Astrocyte of the cerebellum (primary cell): ENCODE measurements around the gene TFEB.

Experiments used
- DNase-seq: peaks from one replicate; pipeline ENCODE4 v3.0.0-alpha.2; 2011; ENCODE audit warnings: low read depth
- H3K4me3 ChIP-seq: 2 replicates; pipeline ENCODE4 v1.5.1; 2011; ENCODE audit warnings: mild to moderate bottlenecking, low read depth, low read length, moderate library complexity
- in situ Hi-C: cut with HindIII; loops from 2 replicates; pipeline ENCODE4 v1.10.0; 2017; ENCODE audit warnings: low sequenced_read_pairs
- TF ChIP-seq, protein P1 (sequence below): IDR thresholded peaks from 2 replicates; pipeline ENCODE4 v1.5.1; 2012; ENCODE audit warnings: low read length, low read depth, moderate library complexity, mild to moderate bottlenecking; ENCODE audit errors: missing control alignments

The TFEB gene

DNA sequence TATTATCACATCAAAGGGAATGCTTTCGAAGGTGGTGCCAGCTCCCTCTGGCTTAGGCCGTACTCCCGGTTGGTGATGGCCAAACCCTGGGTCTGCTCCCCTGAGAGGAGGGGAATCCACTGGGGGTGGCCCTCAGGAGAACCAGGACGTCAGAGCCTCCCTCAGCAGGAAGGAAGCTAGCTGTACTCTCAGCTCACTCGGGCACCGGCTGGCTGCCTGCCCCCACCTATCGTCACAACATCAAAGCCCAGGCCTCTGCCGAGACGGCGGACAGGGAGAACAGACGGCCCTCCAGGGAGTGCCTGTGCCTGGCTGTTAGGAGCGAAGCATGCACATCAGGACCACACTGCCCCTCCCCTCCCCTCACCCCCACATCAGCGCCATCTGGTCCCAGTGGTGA, 20.9 kb upstream of the TFEB start:
- in situ Hi-C loops, result no loop called here
- TF ChIP-seq, protein P1, sequence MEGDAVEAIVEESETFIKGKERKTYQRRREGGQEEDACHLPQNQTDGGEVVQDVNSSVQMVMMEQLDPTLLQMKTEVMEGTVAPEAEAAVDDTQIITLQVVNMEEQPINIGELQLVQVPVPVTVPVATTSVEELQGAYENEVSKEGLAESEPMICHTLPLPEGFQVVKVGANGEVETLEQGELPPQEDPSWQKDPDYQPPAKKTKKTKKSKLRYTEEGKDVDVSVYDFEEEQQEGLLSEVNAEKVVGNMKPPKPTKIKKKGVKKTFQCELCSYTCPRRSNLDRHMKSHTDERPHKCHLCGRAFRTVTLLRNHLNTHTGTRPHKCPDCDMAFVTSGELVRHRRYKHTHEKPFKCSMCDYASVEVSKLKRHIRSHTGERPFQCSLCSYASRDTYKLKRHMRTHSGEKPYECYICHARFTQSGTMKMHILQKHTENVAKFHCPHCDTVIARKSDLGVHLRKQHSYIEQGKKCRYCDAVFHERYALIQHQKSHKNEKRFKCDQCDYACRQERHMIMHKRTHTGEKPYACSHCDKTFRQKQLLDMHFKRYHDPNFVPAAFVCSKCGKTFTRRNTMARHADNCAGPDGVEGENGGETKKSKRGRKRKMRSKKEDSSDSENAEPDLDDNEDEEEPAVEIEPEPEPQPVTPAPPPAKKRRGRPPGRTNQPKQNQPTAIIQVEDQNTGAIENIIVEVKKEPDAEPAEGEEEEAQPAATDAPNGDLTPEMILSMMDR, result no peak
- no peak for DNase-seq
- H3K4me3 ChIP-seq, result no peak overlapping the region

DNA sequence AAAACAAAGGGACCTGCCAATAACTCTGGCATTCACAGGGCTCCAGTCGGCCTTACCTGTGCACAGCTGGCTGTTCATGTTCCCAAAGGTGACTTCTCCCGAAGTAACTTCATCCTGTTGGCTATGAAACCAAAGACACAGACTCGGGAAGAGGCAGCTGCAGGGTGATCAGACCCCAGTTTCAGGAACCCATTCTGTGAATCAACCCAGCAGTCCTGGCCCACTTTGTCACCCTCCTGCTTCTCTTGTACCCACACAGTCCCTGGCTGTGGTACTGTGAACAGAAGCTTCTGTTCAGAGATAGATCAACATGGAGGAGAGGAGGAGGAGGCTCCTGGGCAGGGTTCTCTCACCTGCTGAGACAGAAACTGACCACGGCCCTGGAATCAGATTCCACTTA, 20.5 kb upstream of the TFEB start:
- in situ Hi-C loops, result no loop called here
- no peak overlapping the region for H3K4me3 ChIP-seq
- TF ChIP-seq, protein P1, result no peak
- no peak for DNase-seq

- in situ Hi-C loops, result no loop called here
These were observed 15.0 kb upstream of the TFEB start for GRCh38 chr6:41750374-41750773.

GRCh38 chr6:41748542-41748941, 13.1 kb upstream of the TFEB start:
- TF ChIP-seq, protein P1, result no peak
- DNase-seq, result no peak
- no peak overlapping the region for H3K4me3 ChIP-seq
- in situ Hi-C loops, result no loop called here

More at GRCh38 chr6:41750374-41750773, 15.0 kb upstream of the TFEB start:
- no peak for DNase-seq
- H3K4me3 ChIP-seq, result no peak overlapping the region
- TF ChIP-seq, protein P1, result no peak

DNA sequence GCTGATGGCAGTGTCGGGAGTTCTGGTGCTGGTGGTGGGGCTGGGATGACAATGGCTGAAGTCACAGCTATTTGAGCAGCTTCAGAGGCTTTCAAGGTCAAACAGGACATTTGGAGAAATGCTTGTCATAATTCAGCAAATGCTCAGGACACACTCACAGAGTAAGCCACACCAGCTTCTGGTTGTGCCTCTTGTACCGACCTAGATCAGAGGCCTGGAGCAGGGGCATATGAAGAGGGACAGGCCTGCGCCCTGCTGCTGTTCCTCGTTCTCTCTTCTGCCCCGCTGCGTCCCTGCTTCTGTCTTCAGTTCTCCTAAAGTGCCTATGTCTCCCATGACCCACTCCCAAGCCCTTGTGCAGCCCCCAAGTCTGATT, 12.7 kb upstream of the TFEB start:
- no peak for DNase-seq
- TF ChIP-seq, protein P1, result no peak
- in situ Hi-C loops, result no loop called here
- no peak overlapping the region for H3K4me3 ChIP-seq

DNA sequence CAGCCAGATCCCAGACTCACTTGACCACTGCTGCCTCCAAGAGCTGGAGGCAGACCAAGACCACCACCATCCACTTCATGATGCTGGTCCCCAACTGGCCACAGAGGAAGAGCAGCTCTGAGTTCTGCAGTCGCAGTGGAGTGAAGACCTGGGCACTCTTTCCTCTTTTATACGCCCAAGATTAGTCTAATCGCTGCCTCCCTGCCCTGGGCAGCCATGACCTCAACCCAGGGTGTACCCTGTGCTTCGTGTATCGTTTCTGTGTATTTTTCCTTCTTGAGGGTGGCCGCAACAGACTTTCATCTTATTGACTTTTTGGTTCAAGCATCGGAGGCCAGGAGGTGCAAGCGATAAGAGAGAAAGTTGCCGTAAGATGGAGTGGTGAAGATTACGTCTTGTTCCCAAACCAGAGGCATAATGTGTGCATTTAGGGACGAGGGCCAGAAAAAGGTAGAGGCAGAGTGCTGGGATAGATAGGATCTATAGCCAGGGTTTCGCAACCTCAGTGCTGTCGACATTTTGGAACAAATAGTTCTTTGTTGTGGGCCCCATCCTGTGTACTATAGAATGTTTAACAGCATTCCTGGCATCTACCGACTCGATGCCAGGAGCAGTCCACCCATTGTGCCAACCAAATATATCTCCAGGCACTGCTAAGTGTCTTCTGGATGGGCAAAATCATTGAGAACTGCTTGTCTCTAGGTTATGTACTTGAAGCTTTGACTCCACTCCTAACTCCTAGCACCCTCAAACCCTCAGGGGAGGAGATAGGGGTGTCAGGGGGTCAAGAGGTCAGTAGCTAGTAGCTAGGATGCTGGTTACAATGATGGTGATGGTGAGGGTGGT, 12.1 kb upstream of the TFEB start, which contains the start of gene PGC:
Gene PGC, minus strand, starts transcription at position 142 of the 846 bp plus-strand sequence. Its CDS starts 63 bp downstream, at position 79.
- TF ChIP-seq, protein P1, result no peak
- DNase-seq, result no peak
- in situ Hi-C loops, result no loop called here
- H3K4me3 ChIP-seq, result no peak within 1 kb of the TSS
